Natural killer cell (primary cell): Measurements from ENCODE around the gene PTBP3. TPM values are rescaled to one million over a fixed set of nuclear protein-coding genes. Genes with fewer than 3 reads are reported as not detected.
"Not testable (repeated sequence)": the region's sequence is repeated elsewhere in the genome, so short reads cannot be mapped to it uniquely, and the experiment has no call there.

ENCODE experiments used
- ATAC-seq, 3 donors: fragments of 150-1000 bp in 2 of 3; fragments of 200-7000 bp in 1 of 3; cut with Tn5 transposase; 1 replicate in 1 of 3; 2 replicates in 2 of 3; pipeline ENCODE4 v1.10.0; 2021; ENCODE audit warnings: mild to moderate bottlenecking in 2 of 3, moderate library complexity in 2 of 3
- DNase-seq, 2 donors: peaks; one replicate each; pipeline versions ENCODE4 v3.0.0 to v3.0.0-alpha.2; 2013 to 2021; ENCODE audit warnings: mixed read lengths in 1 of 2
- H3K27ac ChIP-seq: one replicate; pipeline ENCODE4 v1.5.1; 2013; ENCODE audit warnings: mild to moderate bottlenecking, low read length
- H3K27me3 ChIP-seq: one replicate; pipeline ENCODE4 v1.6.1; 2013; ENCODE audit warnings: low read length; ENCODE audit not compliant: control insufficient read depth, insufficient read depth
- H3K36me3 ChIP-seq: one replicate; pipeline ENCODE4 v1.6.1; 2013; ENCODE audit warnings: low read length; ENCODE audit not compliant: control insufficient read depth, insufficient read depth
- H3K4me1 ChIP-seq: one replicate; pipeline ENCODE4 v1.6.1; 2013; ENCODE audit warnings: low read length; ENCODE audit not compliant: control insufficient read depth, insufficient read depth
- H3K4me3 ChIP-seq: one replicate; pipeline ENCODE4 v1.5.1; 2013; ENCODE audit warnings: low read length
- H3K9me3 ChIP-seq: one replicate; pipeline ENCODE4 v1.6.1; 2013; ENCODE audit warnings: low read length; ENCODE audit not compliant: control insufficient read depth, insufficient read depth
- H3K27ac Mint-ChIP-seq, 2 donors: one replicate each; pipeline ENCODE4 v1.8.0; 2022; ENCODE audit warnings: mild to moderate bottlenecking in 2 of 2, mixed read lengths in 2 of 2, moderate library complexity in 1 of 2
- H3K27me3 Mint-ChIP-seq, 2 donors: one replicate each; pipeline ENCODE4 v1.8.0; 2022; ENCODE audit warnings: low read depth in 2 of 2, mixed read lengths in 2 of 2
- H3K36me3 Mint-ChIP-seq: one replicate; pipeline ENCODE4 v1.8.0; 2022; ENCODE audit warnings: mixed read lengths
- H3K4me1 Mint-ChIP-seq, 2 donors: one replicate each; pipeline ENCODE4 v1.8.0; 2022; ENCODE audit warnings: mixed read lengths in 2 of 2
- H3K4me3 Mint-ChIP-seq: one replicate; pipeline ENCODE4 v1.8.0; 2022; ENCODE audit warnings: mild to moderate bottlenecking, moderate library complexity, mixed read lengths
- H3K9me3 Mint-ChIP-seq, 2 donors: one replicate each; pipeline ENCODE4 v1.8.0; 2022; ENCODE audit warnings: mixed read lengths in 2 of 2
- CTCF ChIP-seq: fragments of 200-600 bp; IDR thresholded peaks from one replicate; pipeline ENCODE4 v1.8.0; 2022; ENCODE audit warnings: antibody characterized with exemption
- WGBS: methylation state at CpG from one replicate; pipeline ENCODE4 v1.1.7; 2013; ENCODE audit warnings: missing lambda C conversion rate; ENCODE audit not compliant: insufficient coverage; 5-methylcytosine and 5-hydroxymethylcytosine counted together
- intact Hi-C: fragments of 100-400 bp; cut with micrococcal nuclease; formaldehyde crosslinking; loops from one replicate; pipeline ENCODE4 v1.14.2; 2022
- total RNA-seq, 4 donors: library from RNA; stranded (reverse); fragments of 120-200 nt in 1 of 4; gene quantifications; one replicate each; pipeline versions ENCODE4 v1.2.3 to v1.2.4, GENCODE V29; 2013 to 2022

The PTBP3 gene
- total RNA-seq, 3 donors from 2014 or later (not counting 1 experiment from before 2014, with no cell fraction given) = 135 to 156 (median 140) TPM

- Histone ChIP-seq H3K9me3 (no peaks in the 10 kb centered on the region), H3K36me3 (no peaks in the 10 kb centered on the region), H3K27me3 (no peaks in the 10 kb centered on the region), H3K4me1 (no peaks in the 10 kb centered on the region), H3K27ac (no peak overlapping the region), H3K4me3 (no peak overlapping the region)
- Mint-ChIP-seq H3K4me1 (peaks cover 10 to 11% of the 10 kb centered on the region in 2 donors), H3K4me3 (no peak overlapping the region), H3K9me3 (no peaks in the 10 kb centered on the region), H3K27me3 (no peaks in the 10 kb centered on the region), H3K36me3 (no peaks in the 10 kb centered on the region), H3K27ac (peak overlapping the region in 1 of 2 donors; percentile 31)
- ATAC-seq = peak in 1 of 3 donors; percentile 58
- 93% methylated on average over 4 of the region's 4 CpGs for WGBS
- no peak for TF ChIP-seq CTCF
- DNase-seq = no peak
- intact Hi-C loops = no loop called here
Measured at GRCh38 chr9:112194969-112195431, 138.4 kb downstream of the PTBP3 start.

GRCh38 chr9:112193572-112194288 is 139.7 kb downstream of the PTBP3 start:
- no peaks in the 10 kb centered on the region for H3K4me1 ChIP-seq
- no peaks in the 10 kb centered on the region for H3K27me3 ChIP-seq
- Mint-ChIP-seq H3K27me3 (no peaks in the 10 kb centered on the region), H3K4me3 (no peak overlapping the region), H3K9me3 (no peaks in the 10 kb centered on the region), H3K27ac (no peak overlapping the region), H3K36me3 (no peaks in the 10 kb centered on the region), H3K4me1 (peaks cover 6 to 17% of the 10 kb centered on the region in 2 donors)
- 88% methylated on average over 4 of the region's 6 CpGs for WGBS
- H3K4me3 ChIP-seq = no peak overlapping the region
- no peak overlapping the region for H3K27ac ChIP-seq
- DNase-seq = no peak
- H3K36me3 ChIP-seq = no peaks in the 10 kb centered on the region
- no peaks in the 10 kb centered on the region for H3K9me3 ChIP-seq
- intact Hi-C loops = no loop called here
- no peak for TF ChIP-seq CTCF
- no peak for ATAC-seq

- H3K4me1 Mint-ChIP-seq, intact Hi-C loops, H3K9me3 Mint-ChIP-seq, H3K4me1 ChIP-seq, H3K27me3 Mint-ChIP-seq, H3K27me3 ChIP-seq, H3K4me3 ChIP-seq, H3K27ac Mint-ChIP-seq, H3K9me3 ChIP-seq, DNase-seq, H3K27ac ChIP-seq, H3K4me3 Mint-ChIP-seq, H3K36me3 Mint-ChIP-seq, ATAC-seq, H3K36me3 ChIP-seq: not testable (repeated sequence)
- WGBS = no CpG with 5 or more reads among the region's 1 CpG
Measured at GRCh38 chr9:112190320-112190719, 143.1 kb downstream of the PTBP3 start.

GRCh38 chr9:112188884-112189283 is 144.5 kb downstream of the PTBP3 start:
- 91% methylated on average over 1 of the region's 1 CpG for WGBS
- Mint-ChIP-seq H3K36me3 (no peaks in the 10 kb centered on the region), H3K4me3 (no peak overlapping the region), H3K9me3 (no peaks in the 10 kb centered on the region), H3K27ac (no peak overlapping the region), H3K4me1 (peaks cover 0 to 9% of the 10 kb centered on the region in 2 donors), H3K27me3 (no peaks in the 10 kb centered on the region)
- Histone ChIP-seq H3K27me3 (no peaks in the 10 kb centered on the region), H3K9me3 (no peaks in the 10 kb centered on the region), H3K4me1 (no peaks in the 10 kb centered on the region), H3K4me3 (no peak overlapping the region), H3K27ac (no peak overlapping the region), H3K36me3 (no peaks in the 10 kb centered on the region)
- TF ChIP-seq CTCF = no peak
- no peak for DNase-seq
- ATAC-seq = no peak
- intact Hi-C loops = no loop called here
